ENCODE data around the gene MYL5.
"Not testable (repeated sequence)": the region's sequence is repeated elsewhere in the genome, so short reads cannot be mapped to it uniquely, and the experiment has no call there.

The MYL5 gene

DNA sequence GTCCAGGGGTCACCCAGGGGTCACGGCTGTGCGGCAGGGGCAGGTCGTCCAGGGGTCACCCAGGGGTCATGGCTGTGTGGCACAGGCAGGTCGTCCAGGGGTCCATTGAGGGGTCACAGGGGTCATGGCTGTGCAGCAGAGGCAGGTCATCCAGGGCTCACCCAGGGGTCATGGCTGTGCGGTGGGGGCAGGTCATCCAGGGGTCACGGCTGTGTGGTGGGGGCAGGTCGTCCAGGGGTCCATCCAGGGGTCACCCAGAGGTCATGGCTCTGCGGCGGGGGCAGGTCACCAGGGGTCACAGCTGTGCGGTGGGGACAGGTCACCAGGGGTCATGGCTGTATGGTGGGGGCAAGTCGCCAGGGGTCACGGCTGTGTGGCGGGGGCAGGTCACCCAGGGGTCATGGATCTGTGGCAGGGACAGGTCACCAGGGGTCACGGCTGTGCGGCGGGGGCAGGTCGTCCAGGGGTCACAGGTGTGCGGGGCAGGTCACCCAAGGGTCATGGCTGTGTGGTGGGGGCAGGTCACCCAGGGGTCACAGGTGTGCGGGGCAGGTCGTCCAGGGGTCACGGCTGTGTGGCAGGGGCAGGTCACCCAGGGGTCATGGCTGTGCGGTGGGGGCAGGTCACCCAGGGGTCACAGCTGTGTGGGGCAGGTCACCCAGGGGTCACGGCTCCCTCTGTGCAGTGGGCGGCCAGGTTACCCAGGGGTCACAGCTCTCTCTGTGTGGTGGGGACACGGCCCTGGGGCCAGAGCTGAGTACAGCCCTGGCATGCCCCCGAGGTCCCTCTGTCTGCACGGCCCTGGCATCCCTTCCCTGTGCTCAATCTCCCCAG, 16.3 kb upstream of the MYL5 start:
- DNase-seq (ENCODE audit: low read depth in 2 of 2): no peak

DNA sequence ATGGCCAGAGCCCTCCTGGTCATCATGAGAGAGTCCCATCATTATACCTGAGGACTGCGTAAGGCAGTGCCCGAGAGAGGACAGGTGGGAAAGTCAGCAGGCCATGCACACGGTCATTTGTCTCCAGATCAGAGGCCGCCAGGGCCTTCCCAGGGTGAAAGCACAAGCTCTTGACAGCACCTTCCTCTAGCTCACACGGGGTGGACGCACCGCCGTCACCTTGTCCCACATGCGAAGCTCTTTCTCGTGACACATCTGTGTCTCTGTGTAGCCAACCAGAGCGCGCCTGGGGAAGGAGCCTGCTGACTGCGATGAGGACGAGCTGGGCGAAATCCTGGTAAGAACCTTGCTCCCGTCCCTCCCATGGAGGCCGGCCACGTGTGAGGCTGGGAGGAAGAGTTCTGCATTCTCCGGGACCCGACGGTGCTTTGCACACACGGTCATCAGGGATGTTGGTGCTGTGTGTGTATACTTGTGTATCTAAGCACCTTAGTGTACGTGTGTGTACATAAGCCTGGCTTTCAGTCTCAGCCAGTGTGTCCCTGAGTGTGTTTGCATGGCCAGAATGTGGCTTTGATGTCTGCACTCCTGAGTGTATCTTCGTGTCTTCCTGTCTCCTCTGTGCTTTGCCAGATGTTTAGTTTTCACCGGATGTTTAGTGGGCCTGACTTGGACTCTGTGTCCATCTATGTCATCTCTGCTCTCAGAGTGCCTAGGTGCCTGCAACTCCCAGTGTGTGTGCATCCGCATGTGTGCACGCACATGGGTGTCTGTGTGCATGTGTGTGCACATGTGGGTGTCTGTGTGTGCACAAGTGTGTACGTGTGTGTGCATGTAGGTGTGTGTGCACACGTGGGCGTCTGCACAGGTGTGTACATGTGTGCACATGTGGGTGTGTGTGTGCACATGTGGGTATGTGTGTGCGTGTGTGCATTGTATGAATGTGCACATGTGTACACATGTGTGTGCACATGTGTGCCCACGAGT, 15.4 kb upstream of the MYL5 start:
- no peak for DNase-seq (ENCODE audit: low read depth in 2 of 2)

DNA sequence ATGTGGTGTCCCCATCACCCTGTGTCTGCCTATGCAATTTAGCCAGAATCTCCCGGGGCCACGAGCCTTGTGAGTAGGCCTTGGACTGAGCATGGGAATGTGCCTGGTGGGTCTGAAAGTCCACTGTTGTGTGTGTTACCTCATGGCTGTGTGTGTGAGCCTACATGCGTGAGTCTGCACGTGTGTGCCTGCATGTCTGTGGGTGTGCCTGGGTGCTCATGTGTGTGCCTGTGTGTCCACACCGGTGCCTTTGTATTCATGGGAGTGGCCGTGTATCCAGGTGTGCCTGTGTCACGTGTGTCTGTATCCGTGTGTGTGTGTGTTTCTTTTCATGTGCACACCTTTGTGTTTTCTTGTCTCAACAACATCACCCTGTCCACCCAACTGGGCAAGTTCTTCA, 14.5 kb upstream of the MYL5 start:
- no peak for DNase-seq (ENCODE audit: low read depth in 2 of 2)

DNA sequence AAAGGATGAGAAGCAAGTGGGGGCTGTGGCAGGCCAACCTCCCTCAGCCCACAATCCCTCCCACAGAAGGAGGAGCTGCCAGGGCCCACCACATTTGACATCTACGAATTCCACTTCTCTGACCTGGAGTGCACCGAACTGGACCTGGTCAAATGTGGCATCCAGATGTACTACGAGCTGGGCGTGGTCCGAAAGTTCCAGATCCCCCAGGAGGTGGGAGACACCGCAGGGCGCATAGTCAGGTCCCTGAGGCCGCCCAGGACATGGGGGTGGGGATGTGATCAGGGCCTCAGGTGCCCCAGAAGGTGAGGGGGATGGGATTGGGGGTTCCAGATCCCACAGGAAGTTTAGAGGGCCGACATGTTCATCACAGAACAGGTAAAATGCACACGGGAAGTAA, 13.9 kb upstream of the MYL5 start:
- no peak for DNase-seq (ENCODE audit: low read depth in 2 of 2)

DNA sequence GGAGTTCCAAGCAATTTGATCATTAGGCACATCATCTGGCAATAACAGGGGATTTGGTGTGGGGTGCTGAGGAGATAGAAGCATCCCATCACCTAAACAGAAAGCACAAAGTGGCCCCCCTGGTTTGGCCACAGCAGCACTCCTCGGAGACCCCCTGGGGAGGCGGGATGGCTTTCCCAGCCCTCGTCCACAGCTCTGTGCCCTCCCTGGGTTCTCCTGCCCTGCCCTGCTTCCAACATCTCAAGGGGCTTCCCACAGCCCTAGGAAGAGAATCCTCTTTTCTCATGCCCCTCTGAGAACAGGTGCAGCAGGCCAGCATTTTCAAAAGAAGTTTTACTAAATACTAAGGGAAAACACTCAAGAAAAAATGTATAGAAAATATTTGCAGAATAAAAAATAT, 13.1 kb upstream of the MYL5 start:
- no peak for DNase-seq (ENCODE audit: low read depth in 2 of 2)

DNA sequence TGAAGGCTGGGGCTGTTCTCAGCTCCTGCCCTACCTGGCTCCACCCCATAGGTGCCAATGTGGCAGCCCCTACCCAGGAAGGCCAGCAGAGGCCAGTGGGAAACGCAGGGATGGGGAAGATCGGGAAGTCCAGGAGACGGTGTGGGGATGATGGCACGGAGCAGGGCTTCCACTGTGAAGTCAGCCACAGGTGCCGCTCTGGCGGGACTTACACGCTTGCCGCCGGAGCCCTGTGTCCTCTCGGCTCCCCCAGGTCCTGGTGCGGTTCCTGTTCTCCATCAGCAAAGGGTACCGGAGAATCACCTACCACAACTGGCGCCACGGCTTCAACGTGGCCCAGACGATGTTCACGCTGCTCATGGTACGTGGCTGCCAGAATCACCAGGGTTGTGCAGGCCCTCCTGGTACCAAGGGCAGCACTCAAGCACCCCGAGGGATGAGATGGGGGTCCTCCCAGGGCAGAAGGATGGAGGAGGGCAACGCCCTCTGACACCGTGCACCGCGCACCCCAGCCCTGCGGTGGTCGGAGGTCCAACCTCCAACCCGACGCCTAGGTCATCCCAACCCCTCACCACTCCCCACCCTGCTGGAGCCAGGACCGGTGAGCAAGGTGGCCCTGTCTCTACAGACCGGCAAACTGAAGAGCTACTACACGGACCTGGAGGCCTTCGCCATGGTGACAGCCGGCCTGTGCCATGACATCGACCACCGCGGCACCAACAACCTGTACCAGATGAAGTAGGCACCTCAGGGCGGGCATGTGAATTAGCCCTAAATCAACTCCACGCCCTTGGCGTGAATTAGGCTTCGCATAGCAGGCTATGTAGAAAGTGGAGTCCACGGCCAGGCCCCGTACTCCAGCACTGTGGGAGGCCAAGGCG, 12.2 kb upstream of the MYL5 start:
- DNase-seq (ENCODE audit: low read depth in 2 of 2): no peak

DNA sequence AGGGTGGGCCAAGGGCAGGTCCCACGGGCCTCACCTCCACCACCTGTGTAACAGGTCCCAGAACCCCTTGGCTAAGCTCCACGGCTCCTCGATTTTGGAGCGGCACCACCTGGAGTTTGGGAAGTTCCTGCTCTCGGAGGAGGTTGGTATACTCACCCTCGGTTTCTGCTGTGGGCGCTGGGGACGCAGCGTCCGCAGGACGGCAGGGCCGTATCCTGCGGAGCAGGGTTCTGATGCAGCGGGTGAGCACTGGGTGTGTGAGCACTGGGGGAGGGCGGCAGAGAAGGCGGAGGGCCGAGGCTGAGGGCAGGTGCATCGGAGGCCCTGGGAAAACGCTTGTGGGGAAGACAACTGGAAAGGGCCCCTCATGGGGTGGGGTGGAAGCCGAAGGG, 11.3 kb upstream of the MYL5 start:
- no peak for DNase-seq (ENCODE audit: low read depth in 2 of 2)

DNA sequence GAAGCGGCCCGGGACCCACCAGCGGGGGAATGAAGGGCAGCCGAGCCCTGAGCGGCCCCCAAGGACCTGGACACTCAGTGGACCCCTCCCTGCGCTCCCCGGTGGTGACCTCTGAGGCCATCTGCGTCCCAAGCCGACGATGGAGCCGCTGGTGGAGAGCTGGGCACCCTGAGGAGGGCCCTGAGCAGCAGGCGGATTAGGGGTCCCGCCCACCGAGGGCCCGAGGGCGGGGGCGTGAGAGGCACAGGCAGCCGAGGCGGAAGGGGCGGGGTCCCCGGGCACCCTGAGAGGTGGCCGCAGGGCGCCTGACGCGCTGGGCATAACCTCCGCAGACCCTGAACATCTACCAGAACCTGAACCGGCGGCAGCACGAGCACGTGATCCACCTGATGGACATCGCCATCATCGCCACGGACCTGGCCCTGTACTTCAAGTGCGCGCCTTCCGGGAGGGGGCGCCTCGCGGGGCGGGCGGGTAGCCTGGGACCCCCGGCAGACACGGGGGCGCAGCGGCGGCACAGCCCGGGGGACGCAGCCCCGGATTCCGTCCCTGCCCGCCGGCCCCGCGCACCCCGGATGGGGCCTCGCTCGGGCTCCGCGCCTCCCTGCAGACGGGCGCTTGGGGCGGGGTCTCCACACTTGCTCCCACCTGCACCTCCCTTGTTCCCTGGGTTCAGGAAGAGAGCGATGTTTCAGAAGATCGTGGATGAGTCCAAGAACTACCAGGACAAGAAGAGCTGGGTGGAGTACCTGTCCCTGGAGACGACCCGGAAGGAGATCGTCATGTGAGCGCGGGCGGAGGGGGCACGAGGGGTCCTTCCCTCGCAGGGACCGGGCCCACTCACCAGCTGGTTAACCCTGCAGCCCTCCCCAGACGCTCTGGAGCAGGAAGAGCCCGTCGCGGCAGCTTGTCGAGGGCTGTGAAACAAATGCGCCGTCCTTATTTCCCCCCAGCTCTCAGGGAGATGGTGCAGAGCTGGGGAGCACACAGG, 10.6 kb upstream of the MYL5 start:
- peak; percentile 55 to 75 for DNase-seq (ENCODE audit: low read depth in 2 of 2)

DNA sequence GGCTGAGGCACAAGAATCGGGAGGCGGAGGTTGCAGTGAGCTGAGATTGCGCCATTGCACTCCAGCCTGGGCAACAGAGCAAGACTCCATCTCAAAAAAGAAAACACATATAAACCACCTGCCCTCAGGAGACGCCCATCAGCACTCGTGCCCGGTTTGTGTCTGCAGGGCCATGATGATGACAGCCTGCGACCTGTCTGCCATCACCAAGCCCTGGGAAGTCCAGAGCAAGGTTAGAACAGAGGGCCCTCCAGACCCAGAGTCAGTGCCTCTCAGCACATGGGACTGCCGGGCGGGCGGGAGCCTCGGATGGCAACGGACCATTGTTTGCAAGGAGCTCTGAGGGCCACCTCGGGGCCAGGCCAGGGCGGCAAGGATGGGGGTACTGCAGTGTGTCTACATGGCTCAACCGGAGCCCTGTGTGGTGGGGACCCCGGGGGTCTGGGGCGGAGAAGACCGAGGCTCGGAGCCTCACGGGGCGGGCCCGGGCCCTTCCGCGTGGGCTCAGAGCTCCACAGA, 9.6 kb upstream of the MYL5 start:
- DNase-seq (ENCODE audit: low read depth in 2 of 2): no peak

DNA sequence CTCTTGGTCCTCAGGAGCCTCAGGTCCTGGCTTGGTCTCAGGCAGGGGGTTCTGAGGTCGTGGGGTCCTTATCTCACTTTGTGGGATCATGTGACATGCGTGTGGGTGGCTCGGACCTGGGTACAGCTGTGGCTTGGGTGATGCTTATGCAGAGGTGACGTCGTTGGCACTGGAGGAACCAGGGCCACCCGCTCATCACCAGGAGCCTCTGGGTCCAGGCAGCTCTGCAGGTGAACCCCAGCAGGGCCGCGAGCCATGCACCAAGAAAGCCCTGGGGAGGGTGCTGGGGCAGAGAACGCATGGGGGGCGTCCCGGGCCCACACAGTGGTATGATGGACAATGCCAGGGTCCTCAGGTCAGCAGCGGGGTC, 9.0 kb upstream of the MYL5 start:
- no peak for DNase-seq (ENCODE audit: low read depth in 2 of 2)

DNA sequence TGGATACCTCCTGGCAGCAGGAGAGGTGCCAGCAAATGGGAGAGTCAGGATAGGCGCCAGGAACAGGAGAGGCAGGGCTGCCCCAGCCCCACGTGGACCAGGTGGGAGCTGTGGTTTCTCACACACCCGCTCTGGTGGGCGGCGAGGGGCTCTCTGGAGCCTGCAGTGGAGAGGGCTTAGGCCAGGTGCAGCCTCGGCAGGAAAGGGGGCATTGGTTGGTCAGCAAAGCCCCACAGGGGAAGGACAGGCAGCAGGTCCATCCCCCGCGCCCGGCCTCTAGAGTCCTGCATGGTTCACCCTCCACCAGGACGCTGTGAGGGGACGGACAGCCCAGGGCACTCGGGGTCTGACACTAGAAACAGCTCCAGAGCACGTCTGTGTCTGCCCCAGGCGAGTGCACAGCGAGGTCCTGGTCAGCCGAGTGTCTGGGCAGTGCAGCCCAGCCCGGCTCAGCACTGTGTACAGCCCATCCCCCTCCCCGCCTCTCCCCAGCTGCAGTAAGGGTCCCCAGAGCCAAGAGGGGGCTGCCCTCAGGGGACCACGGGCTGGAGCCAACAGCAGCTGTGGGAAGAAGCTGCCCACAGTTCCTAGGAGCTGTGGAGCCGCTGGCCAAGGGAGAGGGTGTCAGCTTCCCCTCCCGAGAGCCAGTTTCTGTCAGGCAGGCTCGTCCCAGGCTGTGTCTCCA, 8.4 kb upstream of the MYL5 start:
- DNase-seq (ENCODE audit: low read depth in 2 of 2): no peak

DNA sequence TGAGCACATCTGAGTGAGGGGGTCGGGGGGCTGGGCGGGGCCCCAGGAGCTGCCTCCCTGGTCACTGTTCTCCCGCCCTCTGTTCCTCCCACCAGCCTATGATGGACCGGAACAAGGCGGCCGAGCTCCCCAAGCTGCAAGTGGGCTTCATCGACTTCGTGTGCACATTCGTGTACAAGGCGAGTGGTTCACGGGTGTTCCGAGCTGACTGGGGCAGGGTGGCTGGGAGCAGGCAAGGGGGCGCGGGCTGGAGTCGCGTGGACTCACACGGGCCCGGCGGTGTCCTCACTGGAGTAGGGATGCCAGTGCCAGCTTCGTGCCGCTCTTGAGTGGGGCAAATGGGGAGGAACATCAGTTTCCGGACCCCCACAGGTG, 7.9 kb upstream of the MYL5 start:
- DNase-seq (ENCODE audit: low read depth in 2 of 2): no peak

DNA sequence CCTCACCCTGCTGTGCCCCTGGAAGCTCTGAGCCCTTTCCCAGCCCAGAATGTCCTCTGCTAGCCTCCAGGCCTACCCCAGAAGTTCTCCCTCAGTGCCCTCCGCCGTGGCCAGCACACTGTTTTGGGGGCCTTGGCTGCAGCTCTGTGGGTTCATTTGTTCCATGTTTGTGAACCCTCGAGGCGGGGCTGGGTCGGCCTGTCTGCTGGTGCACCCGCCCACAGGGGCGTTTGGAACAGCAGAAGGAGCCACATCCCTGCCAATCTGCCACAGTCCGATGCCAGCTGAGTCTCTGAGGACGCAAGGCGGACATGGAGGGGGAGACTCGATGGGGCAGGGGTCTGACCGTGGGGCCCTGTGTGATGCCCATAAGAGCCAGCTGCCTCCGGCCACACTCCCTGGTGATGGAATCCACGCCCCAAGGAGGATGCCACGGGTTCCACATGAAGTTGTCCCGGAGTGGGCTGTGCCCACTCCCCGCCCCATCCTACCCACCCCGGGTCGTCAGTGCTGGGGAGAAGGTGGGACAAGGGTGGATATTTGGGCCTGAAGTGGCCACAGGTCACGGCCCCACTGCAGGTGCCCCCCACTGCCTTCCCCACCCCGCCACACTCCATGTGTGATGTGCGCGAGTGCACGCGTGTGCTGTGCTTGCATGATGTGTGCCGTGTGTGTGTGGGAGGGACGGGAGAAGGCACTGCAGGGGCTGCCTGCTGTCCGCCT, 7.4 kb upstream of the MYL5 start:
- DNase-seq (ENCODE audit: low read depth in 2 of 2): no peak

DNA sequence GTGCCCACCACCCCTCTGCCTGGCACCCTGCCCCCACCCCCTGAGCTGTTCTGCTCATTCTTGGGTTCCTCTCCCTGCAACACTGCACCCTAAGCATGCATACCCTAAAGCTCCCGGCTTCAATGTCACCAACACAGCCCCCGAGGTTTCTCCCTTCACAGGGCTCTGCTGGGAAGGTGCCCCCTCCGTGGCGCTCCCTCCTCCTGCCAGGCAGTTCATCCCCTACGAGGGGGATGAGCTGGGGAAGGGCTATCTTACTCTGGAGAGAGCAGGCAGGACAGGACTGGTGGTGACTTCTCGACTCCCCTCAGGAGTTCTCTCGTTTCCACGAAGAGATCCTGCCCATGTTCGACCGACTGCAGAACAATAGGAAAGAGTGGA, 6.8 kb upstream of the MYL5 start:
- no peak for DNase-seq (ENCODE audit: low read depth in 2 of 2)

DNA sequence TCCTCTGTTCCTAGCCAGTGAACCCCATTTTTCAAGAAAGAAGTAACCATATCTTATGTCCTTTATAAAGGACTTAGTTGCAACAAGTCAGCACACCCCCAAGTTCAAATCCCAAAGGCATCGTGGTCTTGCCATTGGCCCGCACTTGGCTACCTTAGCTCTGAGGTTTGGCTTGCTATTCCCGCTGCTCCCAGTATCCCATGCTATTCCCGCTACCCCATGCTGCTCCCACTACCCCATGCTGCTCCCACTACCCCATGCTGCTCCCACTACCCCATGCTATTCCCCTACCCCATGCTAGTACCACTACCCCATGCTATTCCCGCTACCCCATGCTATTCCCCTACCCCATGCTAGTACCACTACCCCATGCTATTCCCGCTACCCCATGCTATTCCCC, 6.1 kb upstream of the MYL5 start:
- DNase-seq (ENCODE audit: low read depth in 2 of 2): not testable (repeated sequence)

DNA sequence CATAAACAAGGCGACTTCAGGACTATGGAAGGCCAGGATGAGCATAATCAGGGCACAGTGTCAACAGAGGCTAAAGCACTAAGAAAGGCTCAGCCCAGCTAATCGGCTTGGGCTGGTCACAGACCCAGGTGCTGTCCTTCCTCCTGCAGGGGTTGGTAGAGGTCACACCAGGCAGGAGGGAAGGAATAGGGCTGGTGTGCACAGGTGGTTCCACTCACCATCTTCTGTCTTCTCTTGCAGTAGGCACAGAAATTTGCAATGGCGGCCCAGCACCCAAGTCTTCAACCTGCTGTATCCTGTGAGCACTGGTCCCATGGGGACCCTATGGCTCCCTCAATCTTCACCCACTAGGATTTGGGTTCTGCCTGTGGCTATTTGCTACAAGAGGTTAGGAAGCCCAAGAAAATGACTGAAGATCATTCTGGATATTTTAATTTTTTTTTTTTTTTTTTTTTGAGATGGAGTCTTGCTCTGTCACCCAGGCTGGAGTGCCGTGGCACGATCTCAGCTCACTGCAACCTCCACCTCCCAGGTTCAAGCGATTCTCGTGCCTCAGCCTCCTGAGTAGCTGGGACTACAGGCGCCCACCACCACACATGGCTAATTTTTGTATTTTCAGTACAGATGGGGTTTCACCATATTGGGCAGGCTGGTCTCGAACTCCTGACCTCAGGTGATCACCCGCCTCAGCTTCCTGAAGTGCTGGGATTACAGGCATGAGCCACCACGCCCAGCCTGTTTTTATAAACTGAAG, 4.4 kb upstream of the MYL5 start:
- not testable (repeated sequence) for DNase-seq (ENCODE audit: low read depth in 2 of 2)

DNA sequence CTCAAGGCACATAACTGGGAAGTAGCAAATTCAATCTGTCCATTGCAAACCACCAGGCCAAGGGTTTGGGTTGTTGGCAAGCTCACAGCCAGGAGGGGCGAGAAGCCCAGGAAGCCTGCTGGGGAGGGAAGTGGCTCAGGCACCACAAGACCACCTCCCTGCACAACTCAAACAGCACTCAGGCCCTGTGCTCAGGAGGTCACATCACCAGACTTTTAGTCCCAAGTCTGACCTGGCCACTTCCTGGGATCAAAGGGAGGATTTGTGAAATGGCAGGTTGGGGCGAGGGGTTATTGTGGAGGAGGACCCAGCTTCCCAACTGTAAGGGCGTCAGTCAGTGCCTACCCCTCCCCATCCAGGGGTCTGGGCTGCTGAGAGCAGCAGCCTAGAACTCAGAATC, 2.6 kb upstream of the MYL5 start:
- DNase-seq (ENCODE audit: low read depth in 2 of 2): no peak

DNA sequence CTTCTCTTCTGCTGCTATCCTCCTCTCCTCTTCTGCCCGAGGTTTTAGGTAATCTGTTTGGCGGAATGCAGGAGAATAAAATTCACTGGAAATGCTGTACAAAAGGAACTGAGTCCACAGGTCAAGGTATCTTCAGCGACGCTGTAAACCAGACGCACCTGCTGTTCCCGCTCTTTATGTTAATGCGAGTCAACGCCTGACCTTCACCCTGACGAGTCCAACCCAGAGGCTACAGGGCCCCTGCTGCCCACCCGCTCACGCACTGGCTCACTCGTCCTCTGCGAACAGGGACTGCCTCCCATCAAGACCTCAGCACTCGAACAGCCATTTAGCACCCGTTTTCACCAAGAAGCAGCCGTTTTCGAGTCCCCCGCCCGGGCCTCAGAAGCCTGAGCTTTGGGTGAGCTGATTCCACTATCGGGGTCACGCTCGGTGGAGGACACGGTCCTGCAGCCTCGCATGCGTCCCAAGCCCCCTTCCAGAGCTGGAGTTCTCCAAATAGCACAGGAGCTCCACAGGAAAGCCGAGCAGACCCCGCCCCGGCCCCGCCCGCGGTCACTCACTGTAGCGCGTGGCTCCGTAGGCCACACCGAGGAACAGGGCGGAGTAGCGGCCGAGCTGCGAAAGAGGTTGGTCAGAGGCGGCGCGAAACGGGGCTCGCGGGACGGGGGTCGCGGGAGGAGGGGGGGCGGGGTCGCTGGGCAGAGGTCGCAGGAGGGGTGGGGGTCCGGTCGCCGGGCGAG, 822 bp upstream of the MYL5 start:
- DNase-seq (ENCODE audit: low read depth in 2 of 2): no peak
